Fibroblast of skin of left quadriceps (primary cell): Measurements from ENCODE around the gene CAPZB.
"Not testable (repeated sequence)": the region's sequence is repeated elsewhere in the genome, so short reads cannot be mapped to it uniquely, and the experiment has no call there.

Experiments used
- DNase-seq, 2 experiments: peaks; one replicate each; pipeline ENCODE4 v3.0.0-alpha.2; 2013; ENCODE audit warnings: low read depth in 2 of 2

CAPZB gene

GRCh38 chr1:19497443-19497842 lies 12.1 kb upstream of the CAPZB start:
- DNase-seq = not testable (repeated sequence)

GRCh38 chr1:19496527-19496874 lies 11.2 kb upstream of the CAPZB start:
- DNase-seq = no peak

- DNase-seq = peak in 1 of 2 experiments; percentile 20
Measured at GRCh38 chr1:19495799-19496526, 10.6 kb upstream of the CAPZB start.

- DNase-seq = no peak
Measured at GRCh38 chr1:19495000-19495656, 9.8 kb upstream of the CAPZB start.

- DNase-seq = no peak
Measured at GRCh38 chr1:19493547-19493946, 8.2 kb upstream of the CAPZB start.

- no peak for DNase-seq
Measured at GRCh38 chr1:19489996-19490395, 4.7 kb upstream of the CAPZB start.

- no peak for DNase-seq
Measured at GRCh38 chr1:19488136-19488535, 2.8 kb upstream of the CAPZB start.

- no peak for DNase-seq
Measured at GRCh38 chr1:19484798-19485361, 459 bp downstream of the CAPZB start.

- DNase-seq = no peak
Measured at GRCh38 chr1:19484338-19484797, 971 bp downstream of the CAPZB start.

GRCh38 chr1:19483691-19484090 lies 1.6 kb downstream of the CAPZB start:
- no peak for DNase-seq

- no peak for DNase-seq
Measured at GRCh38 chr1:19483261-19483660, 2.1 kb downstream of the CAPZB start.

- no peak for DNase-seq
Measured at GRCh38 chr1:19481826-19482398, 3.4 kb downstream of the CAPZB start.

GRCh38 chr1:19480282-19480681 lies 5.1 kb downstream of the CAPZB start:
- no peak for DNase-seq

- no peak for DNase-seq
Measured at GRCh38 chr1:19479351-19480120, 5.8 kb downstream of the CAPZB start.

- no peak for DNase-seq
Measured at GRCh38 chr1:19478322-19478721, 7.0 kb downstream of the CAPZB start.

- no peak for DNase-seq
Measured at GRCh38 chr1:19477284-19478249, 7.8 kb downstream of the CAPZB start.

GRCh38 chr1:19476450-19477190 lies 8.7 kb downstream of the CAPZB start:
- no peak for DNase-seq

GRCh38 chr1:19475296-19475695 lies 10.0 kb downstream of the CAPZB start:
- no peak for DNase-seq

GRCh38 chr1:19472174-19472573 lies 13.2 kb downstream of the CAPZB start:
- DNase-seq = no peak

- no peak for DNase-seq
Measured at GRCh38 chr1:19469004-19469403, 16.3 kb downstream of the CAPZB start.
